GM06990 (cell line): ENCODE measurements around the gene MCOLN2.

Source experiments
- DNase-seq: peaks from one replicate; pipeline ENCODE4 v3.0.0-alpha.2; 2011; ENCODE audit not compliant: insufficient read length; ENCODE audit errors: extremely low read depth
- H3K27me3 ChIP-seq: replicated peaks from 2 replicates; pipeline ENCODE4 v1.6.0; 2011; ENCODE audit warnings: low read length; ENCODE audit not compliant: control insufficient read depth, insufficient read depth
- H3K36me3 ChIP-seq: 2 replicates; pipeline ENCODE4 v1.5.1; 2011; ENCODE audit warnings: low read length; ENCODE audit not compliant: control insufficient read depth, insufficient read depth
- H3K4me3 ChIP-seq: replicated peaks from 2 replicates; pipeline ENCODE4 v1.5.1; 2011; ENCODE audit warnings: low read depth, mild to moderate bottlenecking, control low read depth, low read length
- TF ChIP-seq, protein P1 (sequence below): IDR thresholded peaks from 2 replicates; pipeline ENCODE4 v1.5.1; 2011; ENCODE audit warnings: low read length, control low read depth, mild to moderate bottlenecking, inconsistent platforms; ENCODE audit not compliant: insufficient read depth, poor library complexity, severe bottlenecking

MCOLN2 gene

DNA sequence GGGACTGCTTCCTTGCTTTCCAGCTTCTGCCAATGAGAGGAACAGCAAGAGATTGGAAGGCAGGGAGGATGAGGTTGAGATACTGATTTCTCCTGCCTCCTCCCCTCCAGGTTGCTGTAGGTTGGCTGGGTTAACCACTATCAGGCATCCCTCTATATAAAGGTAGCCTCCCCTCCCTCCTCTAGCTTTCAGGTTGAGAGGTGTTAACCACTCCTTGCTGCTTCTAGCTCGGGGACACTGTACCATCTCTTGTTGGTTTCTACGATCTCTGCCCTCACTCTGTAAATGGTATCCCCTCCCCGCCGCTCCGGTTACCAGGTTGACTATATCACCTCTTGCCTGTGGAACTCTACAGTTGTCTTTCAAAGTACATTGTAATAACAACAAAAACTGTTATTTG, 120.6 kb downstream of the MCOLN2 start:
- Histone ChIP-seq H3K4me3 (no peak overlapping the region), H3K36me3 (no peaks in the 10 kb centered on the region), H3K27me3 (no peaks in the 10 kb centered on the region; the same call in 1 of the 2 replicates)
- TF ChIP-seq, protein P1, sequence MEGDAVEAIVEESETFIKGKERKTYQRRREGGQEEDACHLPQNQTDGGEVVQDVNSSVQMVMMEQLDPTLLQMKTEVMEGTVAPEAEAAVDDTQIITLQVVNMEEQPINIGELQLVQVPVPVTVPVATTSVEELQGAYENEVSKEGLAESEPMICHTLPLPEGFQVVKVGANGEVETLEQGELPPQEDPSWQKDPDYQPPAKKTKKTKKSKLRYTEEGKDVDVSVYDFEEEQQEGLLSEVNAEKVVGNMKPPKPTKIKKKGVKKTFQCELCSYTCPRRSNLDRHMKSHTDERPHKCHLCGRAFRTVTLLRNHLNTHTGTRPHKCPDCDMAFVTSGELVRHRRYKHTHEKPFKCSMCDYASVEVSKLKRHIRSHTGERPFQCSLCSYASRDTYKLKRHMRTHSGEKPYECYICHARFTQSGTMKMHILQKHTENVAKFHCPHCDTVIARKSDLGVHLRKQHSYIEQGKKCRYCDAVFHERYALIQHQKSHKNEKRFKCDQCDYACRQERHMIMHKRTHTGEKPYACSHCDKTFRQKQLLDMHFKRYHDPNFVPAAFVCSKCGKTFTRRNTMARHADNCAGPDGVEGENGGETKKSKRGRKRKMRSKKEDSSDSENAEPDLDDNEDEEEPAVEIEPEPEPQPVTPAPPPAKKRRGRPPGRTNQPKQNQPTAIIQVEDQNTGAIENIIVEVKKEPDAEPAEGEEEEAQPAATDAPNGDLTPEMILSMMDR: no peak
- no peak for DNase-seq
